Activated naive CD8-positive, alpha-beta T cell treated with anti-CD3 and anti-CD28 coated beads, Interleukin-2, amount 50 U/mL, for 24 hours (primary cell): ENCODE data around the gene SNX24.

Source experiments
- ATAC-seq: fragments of 150-1000 bp; cut with Tn5 transposase; one replicate; pipeline ENCODE4 v1.10.0; 2021
- DNase-seq: peaks from one replicate; pipeline ENCODE4 v3.0.0; 2021
- H3K27ac Mint-ChIP-seq: one replicate; pipeline ENCODE4 v1.8.0; 2021; ENCODE audit warnings: mild to moderate bottlenecking, mixed read lengths
- H3K27me3 Mint-ChIP-seq: one replicate; pipeline ENCODE4 v1.8.0; 2021; ENCODE audit warnings: mixed read lengths
- H3K36me3 Mint-ChIP-seq: one replicate; pipeline ENCODE4 v1.8.0; 2021; ENCODE audit warnings: low read depth, mixed read lengths
- H3K4me1 Mint-ChIP-seq: one replicate; pipeline ENCODE4 v1.8.0; 2021; ENCODE audit warnings: mixed read lengths
- H3K4me3 Mint-ChIP-seq: one replicate; pipeline ENCODE4 v1.8.0; 2021; ENCODE audit warnings: mild to moderate bottlenecking, moderate library complexity, mixed read lengths
- H3K9me3 Mint-ChIP-seq: one replicate; pipeline ENCODE4 v1.8.0; 2021; ENCODE audit warnings: mixed read lengths

SNX24 gene

DNA sequence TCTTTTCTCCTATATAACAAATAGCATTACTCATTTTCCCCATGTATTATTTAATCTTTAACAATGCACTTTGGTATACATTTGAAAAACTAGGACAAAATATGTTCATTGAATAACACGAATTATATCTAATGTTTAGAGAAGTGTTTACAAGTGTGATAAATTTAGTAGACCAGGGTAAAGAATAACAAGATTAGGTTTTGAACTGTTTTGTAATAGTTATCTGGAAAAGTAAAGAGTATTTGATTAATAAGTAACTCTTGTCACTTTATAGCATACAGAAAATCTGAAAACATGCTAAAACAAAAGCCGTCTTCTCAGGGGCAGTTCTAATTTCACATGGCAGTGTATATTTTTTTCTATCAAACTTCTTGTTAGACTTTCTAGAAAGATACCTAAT is 132.7 kb downstream of the SNX24 start:
- ATAC-seq (no peak), DNase-seq (no peak)
- Mint-ChIP-seq H3K4me3 (no peak overlapping the region), H3K9me3 (no peaks in the 10 kb centered on the region), H3K4me1 (no peaks in the 10 kb centered on the region), H3K27me3 (no peaks in the 10 kb centered on the region), H3K27ac (no peak overlapping the region), H3K36me3 (no peaks in the 10 kb centered on the region)

DNA sequence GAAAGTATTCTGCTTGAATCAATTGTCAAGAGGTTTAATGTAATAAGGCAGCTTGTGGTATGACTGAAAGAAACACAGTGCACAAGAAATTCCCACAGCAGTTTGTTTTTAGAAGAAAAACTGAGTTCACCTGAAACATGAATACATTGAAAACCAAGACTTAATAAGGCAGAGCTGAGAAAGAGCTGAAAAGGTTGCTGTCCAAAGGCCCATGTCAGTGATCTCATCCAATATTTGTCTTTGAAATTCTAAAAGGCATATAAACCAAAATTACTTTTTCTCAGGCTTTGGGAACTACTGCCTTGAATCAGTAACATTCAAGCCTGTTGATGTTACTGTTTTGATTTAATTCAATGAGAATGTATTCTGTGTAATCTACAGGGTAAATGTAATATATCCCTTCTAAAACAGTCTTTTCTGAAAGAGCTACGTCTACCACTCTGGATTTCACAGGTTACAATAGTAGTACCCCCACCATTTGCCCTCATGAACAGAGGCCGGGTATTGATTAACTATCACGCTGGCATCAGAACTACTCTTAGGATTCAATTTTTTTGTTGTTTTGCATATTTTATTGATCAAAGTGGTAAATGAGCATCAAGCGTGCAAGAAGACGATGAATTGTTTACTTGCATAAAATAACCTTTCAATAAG is 133.4 kb downstream of the SNX24 start:
- no peaks in the 10 kb centered on the region for H3K36me3 Mint-ChIP-seq
- no peak for ATAC-seq
- H3K9me3 Mint-ChIP-seq, result no peaks in the 10 kb centered on the region
- no peak overlapping the region for H3K4me3 Mint-ChIP-seq
- H3K4me1 Mint-ChIP-seq, result no peaks in the 10 kb centered on the region
- no peaks in the 10 kb centered on the region for H3K27me3 Mint-ChIP-seq
- H3K27ac Mint-ChIP-seq, result no peak overlapping the region
- no peak for DNase-seq

DNA sequence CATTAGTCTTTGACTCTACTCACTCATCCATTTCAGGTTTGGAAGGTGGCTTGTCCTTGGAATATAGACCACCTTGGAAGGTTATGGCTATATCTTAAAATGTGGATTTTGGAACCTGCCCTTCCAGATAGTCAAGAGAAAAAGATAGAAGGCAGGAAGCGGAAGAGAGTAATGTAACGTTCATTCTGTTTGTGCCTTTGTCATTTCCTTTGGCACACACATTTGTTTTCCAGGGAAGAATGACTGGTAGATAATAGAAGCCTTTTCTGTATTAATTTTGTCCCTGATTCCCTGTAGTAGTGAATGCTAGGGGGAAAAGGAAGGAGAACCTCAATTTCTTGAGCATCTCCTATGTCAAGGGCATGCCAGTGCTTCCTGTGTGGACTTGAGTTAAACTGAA is 136.4 kb downstream of the SNX24 start:
- Mint-ChIP-seq H3K27me3 (no peaks in the 10 kb centered on the region), H3K4me1 (peaks cover 3% of the 10 kb centered on the region), H3K36me3 (no peaks in the 10 kb centered on the region), H3K9me3 (no peaks in the 10 kb centered on the region), H3K4me3 (no peak overlapping the region), H3K27ac (no peak overlapping the region)
- DNase-seq, result no peak
- ATAC-seq, result no peak

DNA sequence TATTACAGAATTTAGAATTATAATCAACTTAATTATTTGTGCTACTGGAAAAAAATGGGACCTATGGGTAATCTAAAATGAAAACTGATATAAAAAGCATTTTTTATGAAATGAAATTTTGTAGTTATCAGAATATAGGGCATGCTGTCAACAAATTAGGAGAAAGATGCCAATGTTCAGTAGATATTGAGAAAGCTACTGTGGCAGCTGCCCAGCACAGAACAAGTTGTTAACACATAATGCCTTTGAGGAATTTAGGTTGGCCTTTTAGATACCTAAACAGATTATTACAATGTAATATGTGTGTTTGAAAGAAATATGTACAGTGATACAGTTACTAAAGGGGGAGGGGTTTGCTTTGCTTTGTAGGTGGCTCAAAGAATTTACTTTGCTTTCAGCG is 137.0 kb downstream of the SNX24 start:
- Mint-ChIP-seq H3K4me1 (peaks cover 3% of the 10 kb centered on the region), H3K4me3 (no peak overlapping the region), H3K27ac (no peak overlapping the region), H3K9me3 (no peaks in the 10 kb centered on the region), H3K27me3 (no peaks in the 10 kb centered on the region), H3K36me3 (no peaks in the 10 kb centered on the region)
- ATAC-seq (no peak), DNase-seq (no peak)

DNA sequence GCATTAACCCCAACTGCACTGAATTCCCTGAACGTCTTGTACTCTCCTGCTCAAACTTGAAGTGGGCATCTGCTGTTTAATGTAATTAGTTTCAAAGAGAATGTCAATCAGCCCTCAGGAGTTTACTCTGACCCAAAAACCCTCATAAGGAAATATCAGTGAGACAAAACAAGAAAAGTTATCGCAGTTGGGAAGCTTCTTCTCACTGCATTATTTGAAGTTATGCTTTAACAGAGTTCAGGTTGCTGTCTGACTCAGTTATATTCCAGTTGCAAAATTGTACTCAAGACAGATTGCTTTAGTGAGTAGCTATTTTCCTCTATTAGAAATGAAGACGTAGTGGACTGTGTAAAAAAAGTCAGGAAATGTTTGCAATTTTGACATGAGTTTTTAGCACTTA is 139.0 kb downstream of the SNX24 start:
- Mint-ChIP-seq H3K27me3 (no peaks in the 10 kb centered on the region), H3K4me1 (peaks cover 3% of the 10 kb centered on the region), H3K36me3 (no peaks in the 10 kb centered on the region), H3K27ac (no peak overlapping the region), H3K4me3 (no peak overlapping the region), H3K9me3 (no peaks in the 10 kb centered on the region)
- DNase-seq (no peak), ATAC-seq (no peak)

DNA sequence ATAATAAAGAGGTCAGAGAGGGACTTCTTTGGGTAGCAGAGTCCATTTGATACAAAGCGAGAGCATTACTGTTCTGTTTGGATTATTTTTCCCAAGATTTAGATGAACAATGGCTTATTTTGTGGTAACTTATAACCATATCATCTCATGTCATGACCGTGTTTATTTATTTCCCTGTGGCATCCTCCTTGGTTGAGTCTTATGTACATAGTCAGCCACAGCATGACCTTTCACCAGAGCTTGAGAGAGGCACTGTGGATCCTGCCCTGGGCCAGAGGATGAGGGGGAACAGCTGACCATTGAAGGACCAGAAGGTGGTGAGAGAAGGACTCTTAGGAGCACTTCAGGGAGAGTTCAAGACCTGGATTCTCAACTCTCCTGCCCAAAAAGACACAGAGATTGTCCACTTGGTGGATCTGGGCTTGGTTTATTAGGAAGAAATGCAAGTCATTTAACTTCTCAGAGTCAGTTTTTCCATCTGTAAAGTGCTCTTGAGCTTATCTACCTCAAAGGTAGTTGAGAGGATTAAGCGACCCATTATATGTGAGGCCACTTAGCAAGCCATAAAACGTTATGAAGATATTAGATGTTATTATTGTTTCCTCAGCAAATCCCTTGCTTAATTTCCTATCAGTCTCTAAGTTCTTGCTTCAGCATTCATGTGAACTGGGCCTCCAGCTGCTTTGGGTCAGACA is 139.7 kb downstream of the SNX24 start:
- Mint-ChIP-seq H3K27me3 (no peaks in the 10 kb centered on the region), H3K9me3 (no peaks in the 10 kb centered on the region)
- ATAC-seq, result no peak

DNA sequence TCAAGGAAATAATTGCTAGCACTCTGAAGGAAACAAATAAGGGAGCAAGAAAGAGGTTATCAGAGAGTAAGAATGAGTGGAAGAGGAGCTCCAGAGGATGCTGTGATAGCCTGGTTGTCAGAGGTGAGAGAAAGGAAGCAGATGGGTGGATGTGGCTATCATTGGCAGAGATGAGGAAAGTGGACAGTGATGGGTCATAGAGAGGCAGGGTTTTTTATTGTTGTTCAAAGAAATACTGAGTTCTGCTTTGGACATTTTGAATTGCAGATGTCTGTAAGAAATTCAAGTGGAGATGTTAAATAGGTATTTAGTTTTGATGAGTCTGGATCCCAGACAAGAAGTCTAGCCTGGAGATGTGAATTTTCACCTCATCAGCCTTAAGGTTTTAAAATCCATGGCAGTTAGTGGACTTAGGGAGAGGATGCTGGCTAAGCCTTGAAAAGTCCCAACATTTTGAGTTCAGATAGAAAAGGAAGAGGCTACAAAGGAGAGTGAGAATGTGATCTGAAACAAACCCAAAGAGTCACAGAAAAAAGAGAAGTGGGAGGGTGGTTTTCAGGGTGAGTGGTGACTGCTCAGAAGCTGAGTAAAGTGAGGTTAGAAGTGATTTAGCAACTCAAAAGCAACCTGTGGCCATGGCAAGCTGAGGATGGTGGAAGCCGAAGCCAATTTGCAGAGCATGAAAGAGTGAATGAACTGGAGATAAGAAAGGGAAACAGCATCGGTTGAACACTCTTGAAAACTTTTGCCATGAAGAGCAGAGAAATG is 140.7 kb downstream of the SNX24 start:
- H3K4me3 Mint-ChIP-seq, result no peak overlapping the region
- no peak overlapping the region for H3K27ac Mint-ChIP-seq
- no peaks in the 10 kb centered on the region for H3K9me3 Mint-ChIP-seq
- DNase-seq (no peak), ATAC-seq (no peak)
- H3K4me1 Mint-ChIP-seq, result peaks cover 3% of the 10 kb centered on the region
- no peaks in the 10 kb centered on the region for H3K36me3 Mint-ChIP-seq
- no peaks in the 10 kb centered on the region for H3K27me3 Mint-ChIP-seq

More for the DNA sequence above, 139.7 kb downstream of the SNX24 start:
- Mint-ChIP-seq H3K27ac (no peak overlapping the region), H3K4me1 (peaks cover 3% of the 10 kb centered on the region), H3K4me3 (no peak overlapping the region), H3K36me3 (no peaks in the 10 kb centered on the region)
- no peak for DNase-seq

DNA sequence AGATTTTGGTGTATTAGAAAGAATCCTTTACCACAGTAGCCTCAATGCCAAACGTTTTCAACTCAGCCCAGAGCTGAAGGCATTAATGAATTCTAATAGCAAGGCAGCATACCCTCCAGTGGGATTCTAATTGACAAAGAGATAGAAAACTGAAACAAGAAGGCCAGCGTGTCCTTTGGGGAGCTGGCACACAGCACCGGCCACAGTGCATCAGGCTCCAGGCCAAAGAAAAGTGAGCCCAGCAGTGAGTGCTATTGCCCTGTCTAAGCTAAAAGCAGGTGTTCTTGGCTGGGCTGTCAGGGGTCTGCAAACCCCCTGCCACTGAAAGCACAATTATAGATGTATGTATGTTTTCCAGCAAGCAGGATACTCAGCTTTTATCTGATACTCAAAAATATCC is 150.7 kb downstream of the SNX24 start:
- Mint-ChIP-seq H3K27me3 (no peaks in the 10 kb centered on the region), H3K9me3 (no peaks in the 10 kb centered on the region), H3K4me3 (no peak overlapping the region), H3K27ac (no peak overlapping the region), H3K36me3 (no peaks in the 10 kb centered on the region), H3K4me1 (no peaks in the 10 kb centered on the region)
- DNase-seq (no peak), ATAC-seq (no peak)

DNA sequence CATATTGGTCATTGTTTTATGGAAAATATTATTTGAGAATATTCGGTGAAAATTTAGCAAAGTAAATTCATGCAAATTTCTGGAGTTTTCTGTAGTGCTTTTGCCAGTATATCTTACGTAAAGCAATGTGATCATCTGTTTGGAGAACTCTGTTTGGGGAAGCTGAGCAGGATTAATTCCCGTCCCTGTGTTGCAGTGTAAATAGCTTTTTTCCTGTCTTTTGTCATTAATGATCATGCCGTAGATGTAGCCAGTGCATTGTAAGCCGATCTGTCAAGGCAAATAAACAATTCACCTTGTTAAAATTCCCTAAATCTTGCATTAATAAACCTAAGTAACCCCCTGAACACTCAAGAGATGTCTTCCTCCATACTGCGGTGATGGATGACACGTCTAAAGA is 151.9 kb downstream of the SNX24 start:
- Mint-ChIP-seq H3K27me3 (no peaks in the 10 kb centered on the region), H3K27ac (no peak overlapping the region), H3K9me3 (no peaks in the 10 kb centered on the region), H3K36me3 (no peaks in the 10 kb centered on the region), H3K4me3 (no peak overlapping the region), H3K4me1 (no peaks in the 10 kb centered on the region)
- DNase-seq, result no peak
- ATAC-seq, result no peak

DNA sequence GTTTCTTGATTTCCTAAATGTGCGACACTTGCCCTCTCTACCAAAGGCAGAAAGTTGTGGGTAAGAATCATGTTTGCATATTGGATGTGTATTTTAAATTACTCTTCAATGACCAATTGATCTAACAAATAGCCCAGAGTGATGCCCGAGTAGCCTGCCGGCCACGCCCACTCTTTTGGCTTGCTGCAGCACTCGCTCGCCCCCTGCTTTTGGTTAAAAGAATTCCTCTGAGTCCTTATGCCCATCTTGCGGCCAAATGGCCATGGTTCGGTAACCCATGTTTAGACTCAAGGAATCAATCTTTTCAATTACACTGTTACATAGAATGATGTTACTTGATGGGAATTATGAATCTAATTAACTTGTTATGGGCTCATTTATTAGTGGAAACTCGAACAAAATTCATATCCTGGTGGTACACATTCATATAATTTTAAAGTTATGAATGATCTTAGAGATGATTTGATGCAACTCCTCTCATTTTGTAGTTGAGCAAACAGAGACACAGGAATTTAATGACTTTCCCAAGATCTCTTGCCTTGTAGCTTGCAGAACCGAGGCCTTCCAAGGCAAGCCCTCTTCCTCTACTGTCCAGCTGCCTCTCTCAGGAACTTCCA is 154.6 kb downstream of the SNX24 start:
- no peak for ATAC-seq
- Mint-ChIP-seq H3K27me3 (no peaks in the 10 kb centered on the region), H3K4me3 (no peak overlapping the region), H3K27ac (no peak overlapping the region), H3K4me1 (no peaks in the 10 kb centered on the region), H3K9me3 (no peaks in the 10 kb centered on the region), H3K36me3 (no peaks in the 10 kb centered on the region)
- DNase-seq, result peak; percentile 47

DNA sequence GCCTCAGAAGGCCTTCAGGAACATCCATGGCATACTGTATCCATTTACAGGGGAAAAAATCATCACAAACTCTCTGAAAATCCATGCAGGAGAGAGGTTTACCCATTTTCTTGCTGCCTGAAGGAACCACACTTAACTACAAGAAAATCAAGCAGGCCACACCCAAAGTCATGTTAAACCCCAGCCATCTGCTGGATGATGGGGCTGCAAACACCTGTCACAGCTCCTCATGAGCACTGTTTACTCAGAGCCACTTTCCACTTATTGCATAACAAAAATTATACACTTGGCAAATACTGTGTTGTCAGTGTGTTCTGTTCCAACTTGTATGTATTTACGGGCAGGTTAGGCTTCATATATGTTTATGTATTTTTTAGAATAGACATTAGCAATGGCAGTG is 155.3 kb downstream of the SNX24 start:
- Mint-ChIP-seq H3K27ac (no peak overlapping the region), H3K4me3 (no peak overlapping the region), H3K4me1 (no peaks in the 10 kb centered on the region), H3K36me3 (no peaks in the 10 kb centered on the region), H3K27me3 (no peaks in the 10 kb centered on the region), H3K9me3 (no peaks in the 10 kb centered on the region)
- no peak for ATAC-seq
- DNase-seq, result no peak

DNA sequence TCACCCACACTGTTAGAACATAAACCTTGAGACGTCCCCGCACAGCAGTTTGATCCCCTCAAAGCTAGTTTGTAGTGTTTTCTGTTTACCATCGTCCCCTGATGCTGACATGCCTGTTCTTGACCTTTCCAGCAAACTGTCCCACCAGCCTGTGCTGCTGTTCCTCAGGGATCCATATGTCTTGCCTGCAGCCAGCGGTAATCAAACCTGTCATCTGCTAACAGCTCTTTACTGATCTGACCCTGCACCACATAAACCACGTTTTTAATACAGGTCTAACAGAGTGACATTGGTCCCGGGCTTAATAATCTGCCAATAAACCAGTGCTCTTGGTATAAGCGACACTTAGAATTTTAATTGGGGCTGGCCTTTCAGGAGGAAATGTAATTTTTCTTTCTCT is 156.4 kb downstream of the SNX24 start:
- Mint-ChIP-seq H3K4me3 (no peak overlapping the region), H3K36me3 (no peaks in the 10 kb centered on the region), H3K27ac (no peak overlapping the region), H3K9me3 (no peaks in the 10 kb centered on the region), H3K27me3 (no peaks in the 10 kb centered on the region), H3K4me1 (no peaks in the 10 kb centered on the region)
- ATAC-seq, result no peak
- DNase-seq, result no peak

DNA sequence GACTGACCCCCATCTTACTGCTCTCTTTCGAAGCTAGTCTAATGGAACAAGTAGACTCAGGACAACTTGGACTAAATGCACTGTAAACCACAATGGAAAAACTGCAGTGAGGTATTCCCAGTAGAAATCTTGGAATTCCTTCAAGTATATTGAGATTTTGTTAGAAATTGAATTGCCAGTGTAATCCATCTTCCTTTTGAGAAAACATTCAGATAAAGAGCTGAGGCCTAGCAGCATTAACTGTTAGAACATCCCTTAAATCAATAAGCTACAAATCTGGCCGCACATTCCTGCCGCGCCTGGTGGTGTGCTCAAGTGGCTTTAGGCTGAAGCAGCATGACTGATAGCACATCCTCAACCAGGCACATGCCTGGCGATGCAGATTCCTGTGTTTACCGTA is 161.8 kb downstream of the SNX24 start:
- DNase-seq (no peak), ATAC-seq (no peak)
- Mint-ChIP-seq H3K4me3 (no peak overlapping the region), H3K4me1 (no peaks in the 10 kb centered on the region), H3K36me3 (no peaks in the 10 kb centered on the region), H3K9me3 (no peaks in the 10 kb centered on the region), H3K27ac (no peak overlapping the region), H3K27me3 (no peaks in the 10 kb centered on the region)

DNA sequence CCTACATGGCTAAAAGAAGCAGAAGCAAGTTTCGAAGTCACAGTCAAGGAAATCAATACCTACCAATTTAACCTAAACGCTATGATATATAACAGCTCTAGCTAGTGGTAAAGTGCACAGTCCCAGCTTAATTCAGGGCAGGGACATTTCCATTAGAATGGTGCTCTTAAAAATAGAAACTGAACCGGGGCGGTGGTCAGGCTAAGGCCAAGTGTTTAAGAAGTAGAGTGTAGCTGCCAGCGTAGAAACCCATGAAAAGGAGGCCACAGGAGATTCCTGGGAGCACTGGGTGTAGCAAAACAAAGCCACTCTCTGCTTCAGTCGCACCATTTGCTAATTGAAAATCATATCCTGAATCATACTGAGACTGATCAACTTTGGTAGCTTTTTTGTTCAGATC is 162.3 kb downstream of the SNX24 start:
- Mint-ChIP-seq H3K36me3 (no peaks in the 10 kb centered on the region), H3K4me3 (no peak overlapping the region), H3K27ac (no peak overlapping the region)

DNA sequence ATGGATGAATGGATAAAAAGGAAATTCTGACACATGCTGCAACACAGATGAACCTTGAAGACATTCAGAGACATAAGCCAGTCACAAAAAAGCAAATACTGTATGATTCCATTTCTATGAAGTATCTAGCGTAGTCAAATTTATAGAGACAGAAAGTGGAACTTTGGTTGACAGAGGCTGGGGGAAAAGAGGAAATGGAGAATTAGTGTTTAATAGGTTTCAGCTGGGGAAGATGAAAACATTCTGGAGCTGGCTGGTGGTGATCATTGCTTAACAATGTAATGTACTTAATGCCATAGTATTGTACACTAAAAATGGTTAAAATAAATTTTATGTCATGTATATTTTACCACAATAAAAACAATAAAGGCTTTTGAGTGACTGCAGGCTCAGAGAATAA is 166.9 kb downstream of the SNX24 start:
- DNase-seq, result no peak
- Mint-ChIP-seq H3K4me1 (no peaks in the 10 kb centered on the region), H3K9me3 (no peaks in the 10 kb centered on the region), H3K27ac (no peak overlapping the region), H3K27me3 (peaks cover 2% of the 10 kb centered on the region), H3K4me3 (no peak overlapping the region), H3K36me3 (no peaks in the 10 kb centered on the region)
- ATAC-seq, result no peak

More for the DNA sequence above, 162.3 kb downstream of the SNX24 start:
- H3K27me3 Mint-ChIP-seq, result no peaks in the 10 kb centered on the region
- ATAC-seq (no peak), DNase-seq (no peak)
- no peaks in the 10 kb centered on the region for H3K9me3 Mint-ChIP-seq
- no peaks in the 10 kb centered on the region for H3K4me1 Mint-ChIP-seq
